Measurements from ENCODE around the gene NAA25. TPM values are rescaled to one million over a fixed set of nuclear protein-coding genes. Genes with fewer than 3 reads are reported as not detected.

Gene NAA25
- total RNA-seq, 1 donor from 2014 or later: 22.9 TPM

GRCh38 chr12:112031472-112031871 lies 77.1 kb downstream of the NAA25 start:
- no peaks in the 10 kb centered on the region for H3K27me3 ChIP-seq (ENCODE audit: control insufficient read depth, insufficient read depth, low read length)
- DNase-seq (ENCODE audit: low read depth): no peak
- TF ChIP-seq CTCF (IDR thresholded peaks at IDR 0.05; ENCODE audit: insufficient read depth, low read length, severe bottlenecking): no peak
- peaks cover 10% of the 10 kb centered on the region for H3K36me3 ChIP-seq (ENCODE audit: control insufficient read depth, insufficient read depth, low read length)
- H3K4me3 ChIP-seq (ENCODE audit: low read depth, low read length): no peak overlapping the region
- no peak for FAIRE-seq

- DNase-seq (ENCODE audit: low read depth) (no peak), FAIRE-seq (no peak)
- no peak overlapping the region for H3K4me3 ChIP-seq (ENCODE audit: low read depth, low read length)
- peaks cover 6% of the 10 kb centered on the region for H3K36me3 ChIP-seq (ENCODE audit: control insufficient read depth, insufficient read depth, low read length)
- H3K27me3 ChIP-seq (ENCODE audit: control insufficient read depth, insufficient read depth, low read length): no peaks in the 10 kb centered on the region
- TF ChIP-seq CTCF (IDR thresholded peaks at IDR 0.05; ENCODE audit: insufficient read depth, low read length, severe bottlenecking): no peak
Observed at GRCh38 chr12:112029301-112029700, 79.3 kb downstream of the NAA25 start.

GRCh38 chr12:112025808-112026375 lies 82.7 kb downstream of the NAA25 start:
- no peak overlapping the region for H3K4me3 ChIP-seq (ENCODE audit: low read depth, low read length)
- H3K27me3 ChIP-seq (ENCODE audit: control insufficient read depth, insufficient read depth, low read length): no peaks in the 10 kb centered on the region
- TF ChIP-seq CTCF (IDR thresholded peaks at IDR 0.05; ENCODE audit: insufficient read depth, low read length, severe bottlenecking): no peak
- DNase-seq (ENCODE audit: low read depth): peak; percentile 23
- no peak for FAIRE-seq
- peaks cover 10% of the 10 kb centered on the region for H3K36me3 ChIP-seq (ENCODE audit: control insufficient read depth, insufficient read depth, low read length)

- DNase-seq (ENCODE audit: low read depth) (no peak), FAIRE-seq (no peak)
- no peak for TF ChIP-seq CTCF (IDR thresholded peaks at IDR 0.05; ENCODE audit: insufficient read depth, low read length, severe bottlenecking)
- Histone ChIP-seq H3K27me3 (ENCODE audit: control insufficient read depth, insufficient read depth, low read length) (no peaks in the 10 kb centered on the region), H3K4me3 (ENCODE audit: low read depth, low read length) (no peak overlapping the region), H3K36me3 (ENCODE audit: control insufficient read depth, insufficient read depth, low read length) (peaks cover 11% of the 10 kb centered on the region)
Observed at GRCh38 chr12:112023759-112024396, 84.7 kb downstream of the NAA25 start.

GRCh38 chr12:112022241-112023016 lies 86.2 kb downstream of the NAA25 start:
- no peaks in the 10 kb centered on the region for H3K27me3 ChIP-seq (ENCODE audit: control insufficient read depth, insufficient read depth, low read length)
- DNase-seq (ENCODE audit: low read depth) (no peak), FAIRE-seq (no peak)
- no peak for TF ChIP-seq CTCF (IDR thresholded peaks at IDR 0.05; ENCODE audit: insufficient read depth, low read length, severe bottlenecking)
- H3K4me3 ChIP-seq (ENCODE audit: low read depth, low read length): no peak overlapping the region
- peaks cover 11% of the 10 kb centered on the region for H3K36me3 ChIP-seq (ENCODE audit: control insufficient read depth, insufficient read depth, low read length)
